ENCODE results near the gene HEG1.

HEG1 gene

GRCh38 chr3:125045965-125046364 is 9.8 kb downstream of the HEG1 start:
- DNase-seq = no peak

- no peak for DNase-seq
These were observed 10.6 kb downstream of the HEG1 start for GRCh38 chr3:125045194-125045593.

- DNase-seq = no peak
These were observed 12.1 kb downstream of the HEG1 start for GRCh38 chr3:125043599-125044151.

- no peak for DNase-seq
These were observed 12.9 kb downstream of the HEG1 start for GRCh38 chr3:125042725-125043406.

GRCh38 chr3:125039131-125040100 is 16.4 kb downstream of the HEG1 start:
- DNase-seq = no peak

GRCh38 chr3:125037498-125038150 is 18.2 kb downstream of the HEG1 start:
- DNase-seq = no peak

- no peak for DNase-seq
These were observed 20.6 kb downstream of the HEG1 start for GRCh38 chr3:125035217-125035616.

GRCh38 chr3:125033616-125034015 is 22.2 kb downstream of the HEG1 start:
- DNase-seq = no peak

GRCh38 chr3:125033135-125033534 is 22.7 kb downstream of the HEG1 start:
- DNase-seq = no peak

GRCh38 chr3:125032683-125033082 is 23.1 kb downstream of the HEG1 start:
- no peak for DNase-seq

- no peak for DNase-seq
These were observed 23.6 kb downstream of the HEG1 start for GRCh38 chr3:125032100-125032643.

GRCh38 chr3:125031544-125031943 is 24.3 kb downstream of the HEG1 start:
- DNase-seq = no peak

GRCh38 chr3:125028657-125029056 is 27.1 kb downstream of the HEG1 start:
- no peak for DNase-seq

- no peak for DNase-seq
These were observed 30.2 kb downstream of the HEG1 start for GRCh38 chr3:125025642-125026041.

GRCh38 chr3:125024817-125025216 is 31.0 kb downstream of the HEG1 start:
- peak; percentile 87 for DNase-seq

- DNase-seq = no peak
These were observed 31.8 kb downstream of the HEG1 start for GRCh38 chr3:125023833-125024555.

GRCh38 chr3:125022206-125022605 is 33.6 kb downstream of the HEG1 start:
- DNase-seq = no peak

- no peak for DNase-seq
These were observed 36.5 kb downstream of the HEG1 start for GRCh38 chr3:125019271-125019670.

- no peak for DNase-seq
These were observed 38.4 kb downstream of the HEG1 start for GRCh38 chr3:125017406-125017805.

GRCh38 chr3:125014570-125015179 is 41.1 kb downstream of the HEG1 start:
- DNase-seq = no peak

- DNase-seq = no peak
These were observed 42.7 kb downstream of the HEG1 start for GRCh38 chr3:125013095-125013494.

GRCh38 chr3:125011941-125012340 is 43.9 kb downstream of the HEG1 start:
- no peak for DNase-seq

Data from NCI-H2029 treated with DMSO at 0.1 percent for 48 hours (cell line).